NCI-H82 treated with DMSO at 0.1 percent for 48 hours (cell line): ENCODE measurements around the gene ELMOD3.
"Not testable (repeated sequence)": the region's sequence is repeated elsewhere in the genome, so short reads cannot be mapped to it uniquely, and the experiment has no call there.

Experiments
- DNase-seq: peaks from one replicate; lab custom pipeline; 2025; ENCODE audit not compliant: unreplicated experiment; lab: John Stamatoyannopoulos, UW

Gene ELMOD3

DNA sequence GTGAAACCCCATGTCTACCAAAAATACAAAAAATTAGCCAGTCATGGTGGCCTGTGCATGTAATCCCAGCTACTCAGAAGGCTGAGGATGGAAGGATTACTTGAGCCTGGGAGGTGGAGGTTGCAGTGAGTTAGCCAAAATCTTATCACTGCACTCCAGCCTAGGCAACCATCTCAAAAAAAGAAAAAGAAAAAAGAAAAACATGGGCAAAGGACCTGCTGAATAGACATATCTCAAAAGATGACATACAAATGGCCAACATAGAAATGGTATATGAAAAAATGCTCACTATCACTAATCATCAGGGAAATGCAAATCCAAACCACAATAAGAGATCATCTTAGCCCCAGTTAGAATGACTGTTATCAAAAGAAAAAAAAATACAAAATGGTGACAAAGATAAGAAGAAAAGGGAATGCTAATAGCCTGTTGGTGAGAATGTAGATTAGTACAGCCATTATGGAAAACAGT, 25.4 kb upstream of the ELMOD3 start:
- DNase-seq = no peak

DNA sequence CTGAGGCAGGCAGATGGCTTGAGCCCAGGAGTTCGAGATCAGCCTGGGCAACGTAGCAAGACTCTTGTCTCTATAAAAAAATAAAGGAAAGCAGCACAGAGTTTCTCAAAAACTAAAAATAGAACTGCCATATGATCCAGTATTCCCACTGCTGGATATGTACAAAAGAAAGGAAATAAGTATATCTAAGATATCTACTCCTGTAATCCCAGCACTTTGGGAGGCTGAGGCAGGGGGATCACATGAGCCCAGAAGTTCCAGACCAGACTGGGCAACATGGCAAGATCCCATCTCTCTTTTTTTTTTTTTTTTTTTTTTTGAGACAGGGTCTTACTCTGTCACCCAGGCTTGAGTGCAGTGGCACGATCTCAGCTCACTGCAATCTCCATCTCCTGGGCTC, 24.9 kb upstream of the ELMOD3 start:
- not testable (repeated sequence) for DNase-seq

DNA sequence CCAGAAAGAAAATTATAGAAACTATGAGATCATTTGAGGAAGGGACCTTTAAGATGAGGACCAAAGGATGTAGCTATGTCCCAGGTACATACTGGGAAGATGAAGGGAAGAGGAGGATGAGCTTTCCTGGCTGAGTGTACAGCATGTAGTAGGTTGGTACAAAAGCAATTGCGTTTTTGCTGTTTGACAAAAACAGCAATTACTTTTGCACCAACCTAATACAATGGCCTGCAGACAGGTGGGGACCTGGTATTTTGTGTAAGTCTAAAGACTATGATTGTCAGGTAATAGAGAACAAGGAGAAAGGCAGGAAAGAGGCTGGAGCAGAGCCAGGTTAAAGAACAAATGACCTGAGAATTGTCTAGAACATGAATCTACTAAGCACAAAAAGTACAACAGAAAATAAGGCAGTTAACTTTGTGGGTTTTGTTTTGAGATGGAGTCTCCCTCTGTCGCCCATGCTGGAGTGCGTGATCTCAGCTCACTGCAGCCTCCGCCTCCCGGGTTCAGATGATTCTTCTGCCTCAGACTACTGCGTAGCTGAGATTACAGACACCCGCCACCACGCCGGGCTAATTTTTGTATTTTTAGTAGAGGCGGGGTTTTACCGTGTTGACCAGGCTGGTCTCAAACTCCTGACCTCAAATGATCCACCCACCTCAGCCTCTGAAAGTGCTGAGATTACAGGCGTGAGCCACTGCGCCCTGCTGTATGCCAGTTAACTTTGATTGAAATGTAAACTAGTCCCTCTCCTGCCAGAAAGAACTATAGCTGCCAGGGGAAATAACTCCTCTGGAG, 23.5 kb upstream of the ELMOD3 start:
- DNase-seq = no peak

DNA sequence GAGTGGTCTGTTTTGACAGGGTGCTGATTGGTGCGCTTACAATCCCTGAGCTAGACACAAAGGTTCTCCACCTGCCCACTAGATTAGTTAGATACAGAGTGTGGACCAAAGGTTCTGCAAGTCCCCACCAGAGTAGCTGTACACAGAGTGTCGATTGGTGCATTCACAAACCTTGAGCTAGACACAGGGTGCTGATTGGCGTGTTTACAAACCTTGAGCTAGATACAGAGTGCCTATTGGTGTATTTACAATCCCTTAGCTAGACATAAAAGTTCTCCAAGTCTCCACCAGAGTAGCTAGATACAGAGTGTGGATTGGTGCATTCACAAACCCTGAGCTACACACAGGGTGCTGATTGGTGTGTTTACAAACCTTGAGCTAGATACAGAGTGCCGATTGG, 20.7 kb upstream of the ELMOD3 start:
- DNase-seq = not testable (repeated sequence)

DNA sequence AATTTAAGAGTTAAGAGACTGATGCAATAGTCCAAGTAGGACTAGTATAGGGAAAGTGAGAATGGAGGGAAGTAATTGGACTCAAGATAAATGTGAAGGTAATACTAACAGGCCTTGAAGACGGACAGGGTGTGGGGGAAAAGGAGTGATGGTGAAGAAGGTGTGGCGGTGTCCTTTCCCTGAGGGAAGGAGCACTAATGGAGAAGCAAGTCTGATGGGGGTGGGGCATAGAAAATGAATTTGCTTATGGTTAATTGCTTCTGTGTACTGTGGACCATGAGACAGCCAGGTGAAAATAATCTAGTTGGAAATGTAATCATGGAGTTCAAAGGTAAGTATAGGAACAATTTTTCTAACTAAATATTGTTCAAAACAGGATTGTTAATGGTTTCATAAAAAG, 19.6 kb upstream of the ELMOD3 start:
- no peak for DNase-seq

DNA sequence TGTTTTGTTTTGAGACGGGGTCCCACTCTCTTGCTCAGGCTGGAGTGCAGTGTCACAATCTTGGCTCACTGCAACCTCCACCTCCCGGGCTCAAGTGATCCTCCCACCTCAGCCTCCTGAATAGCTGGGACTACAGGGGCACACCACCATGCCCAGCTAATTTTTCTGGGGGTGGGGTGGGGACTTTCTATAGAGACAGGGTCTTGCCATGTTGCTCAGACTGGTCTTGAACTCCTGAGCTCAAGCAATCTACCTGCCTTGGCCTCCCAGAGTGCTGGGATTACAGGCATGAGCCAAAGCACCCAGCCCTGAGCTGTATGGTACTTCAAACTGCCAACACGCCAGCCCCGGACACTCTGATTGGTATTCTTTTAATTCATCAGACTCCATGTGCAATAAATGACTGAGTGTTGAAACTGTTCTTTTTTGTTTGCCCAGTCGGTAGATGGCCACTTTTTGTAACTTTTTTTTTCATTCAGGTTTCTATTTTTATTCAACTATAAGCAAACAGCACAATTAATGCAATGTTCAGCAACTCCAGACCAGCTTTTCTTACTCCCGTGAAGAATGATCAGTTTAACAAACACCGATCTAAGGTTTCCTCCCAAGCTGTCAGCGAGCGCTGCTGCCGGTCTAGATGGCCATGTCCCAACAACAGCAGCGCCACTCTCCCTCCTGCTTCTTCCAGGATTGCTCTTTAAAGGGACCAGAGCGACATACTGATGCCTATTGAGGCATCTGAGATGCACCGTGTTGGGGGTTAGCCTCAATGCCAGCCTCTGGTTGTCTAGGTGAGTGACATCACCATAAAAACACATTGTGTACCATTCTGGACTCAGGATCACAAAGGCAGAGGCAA, 14.3 kb upstream of the ELMOD3 start:
- no peak for DNase-seq

DNA sequence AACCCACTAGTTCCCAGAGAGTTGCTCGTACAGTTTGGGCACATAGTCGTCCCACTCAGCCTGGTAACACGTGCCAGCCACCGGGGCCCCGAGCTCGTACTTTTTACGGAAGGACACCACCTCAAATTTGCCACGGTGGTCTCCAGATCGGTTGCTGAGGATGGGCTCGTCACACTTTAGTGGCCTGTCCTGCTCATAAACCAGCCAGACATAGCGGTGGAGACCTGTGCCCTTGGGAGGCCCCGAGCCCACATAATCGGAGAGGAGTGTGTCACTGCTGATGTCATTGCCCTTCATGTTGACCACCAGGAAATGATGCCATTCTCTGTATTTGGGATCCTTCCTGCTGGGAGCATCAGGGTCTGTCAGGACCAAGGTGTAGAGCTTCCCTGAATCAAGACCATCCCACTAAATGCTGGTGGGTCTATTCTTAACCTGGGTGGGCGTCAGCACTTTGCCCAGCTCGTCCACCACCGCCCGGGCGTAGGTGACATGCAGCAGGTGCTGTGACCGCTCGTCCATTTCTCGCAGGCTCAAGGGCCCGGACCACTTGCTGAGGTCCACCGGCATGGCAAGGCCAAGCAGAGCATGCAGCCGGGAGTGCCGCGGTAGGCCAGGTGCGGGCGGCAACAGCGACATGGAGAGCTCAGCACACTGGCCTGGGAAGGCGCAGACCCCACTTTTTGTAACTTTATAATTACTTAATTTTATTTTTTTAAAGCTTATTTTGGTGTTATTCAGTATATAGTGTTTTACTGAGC, 13.1 kb upstream of the ELMOD3 start:
- no peak for DNase-seq

DNA sequence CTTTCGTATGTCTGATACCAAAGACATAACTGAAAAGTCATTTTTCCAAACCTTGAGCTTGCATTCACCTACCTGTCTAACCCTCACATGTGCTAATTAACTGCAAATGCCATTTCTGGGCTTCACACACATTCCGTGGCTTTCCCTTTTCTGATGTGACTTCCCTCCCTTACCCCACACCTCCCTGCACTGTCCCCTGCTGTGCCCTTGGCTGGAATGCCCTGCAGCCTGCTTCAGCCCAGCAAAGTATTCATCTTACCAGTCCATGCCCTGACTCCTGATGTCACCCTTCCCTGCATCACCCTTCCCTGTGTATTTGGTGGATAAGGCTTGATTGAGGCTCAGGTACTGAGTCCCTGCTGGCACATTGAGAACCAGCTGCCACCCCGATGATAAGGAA, 12.4 kb upstream of the ELMOD3 start:
- no peak for DNase-seq

DNA sequence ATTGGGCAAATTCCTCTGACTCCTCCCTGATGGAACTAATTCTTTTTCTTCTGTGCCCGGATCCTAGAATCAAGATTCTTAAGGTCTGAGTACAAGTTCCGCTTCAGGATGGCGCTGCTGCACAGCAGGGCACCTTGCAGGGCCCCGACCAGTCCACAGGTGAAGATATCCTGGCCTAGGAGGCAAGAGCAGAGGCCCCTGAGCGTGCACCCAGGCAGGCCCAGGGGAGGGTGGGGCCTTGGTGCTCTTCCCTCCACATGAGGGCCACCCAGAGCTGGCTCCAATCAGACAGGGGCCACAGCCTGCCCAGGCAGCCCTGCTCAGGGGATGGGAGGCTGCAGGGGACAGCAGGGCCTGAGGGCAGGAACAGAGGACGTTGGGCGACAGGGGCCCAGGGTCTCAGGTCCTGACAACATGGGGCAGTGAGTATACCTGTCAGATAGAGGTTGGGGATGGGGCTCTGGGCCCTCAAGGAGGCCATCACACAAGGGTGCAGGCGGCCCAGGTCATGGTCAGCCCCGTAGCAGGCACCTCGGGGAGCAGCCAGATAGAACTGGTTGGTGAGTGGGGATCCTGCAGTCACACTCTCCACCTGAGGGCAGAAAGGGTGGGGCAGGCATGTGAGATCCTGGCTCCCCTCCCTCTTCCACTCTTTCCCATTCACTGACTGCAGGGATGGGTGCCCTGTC, 11.2 kb upstream of the ELMOD3 start:
- not testable (repeated sequence) for DNase-seq

DNA sequence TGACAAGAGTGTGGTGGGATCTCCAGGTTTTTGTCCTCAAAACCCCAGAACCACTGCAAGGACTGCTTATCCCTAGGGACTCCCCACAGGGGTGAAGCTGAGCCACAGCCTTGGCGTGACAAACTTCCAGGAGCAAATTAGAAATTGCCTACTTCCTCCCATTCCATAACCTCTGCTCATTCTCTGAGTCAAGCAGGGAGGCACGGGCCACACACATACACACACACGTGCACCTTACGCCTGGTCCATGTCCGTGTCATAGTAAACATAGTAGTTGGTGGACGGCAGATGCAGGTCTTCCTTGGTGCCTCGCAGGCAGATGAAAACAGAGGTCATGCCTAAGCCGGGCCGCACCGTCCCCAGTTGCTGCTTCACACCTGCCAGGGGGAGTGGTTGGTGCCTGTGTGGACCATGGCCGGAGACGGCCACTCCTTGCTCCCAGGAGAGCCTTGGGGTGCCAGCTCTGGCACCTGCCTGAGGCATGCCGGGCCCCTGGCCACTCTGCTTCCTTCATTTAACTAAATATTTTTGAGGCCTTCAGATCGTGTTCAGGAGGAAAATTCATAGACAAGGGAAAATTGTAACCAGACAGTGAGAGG, 10.1 kb upstream of the ELMOD3 start:
- DNase-seq = no peak

DNA sequence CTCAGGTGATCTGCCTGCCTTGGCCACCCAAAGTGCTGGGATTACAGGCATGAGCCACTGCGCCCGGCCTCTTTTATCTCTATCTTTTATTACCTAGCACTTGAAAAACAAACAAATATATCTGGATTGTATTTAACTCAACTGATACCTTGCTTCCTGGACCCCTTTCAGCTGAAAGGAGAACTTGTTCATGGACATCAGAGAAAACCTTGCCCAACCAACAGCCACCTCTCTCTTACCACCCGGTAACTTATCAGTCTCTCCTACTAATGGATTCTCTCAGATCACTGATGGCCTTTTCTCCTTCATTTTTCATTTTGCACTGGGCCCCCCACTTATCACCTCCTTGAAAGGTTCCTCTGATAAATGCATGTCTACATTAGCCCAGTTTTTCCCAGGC, 7.0 kb upstream of the ELMOD3 start:
- no peak for DNase-seq

DNA sequence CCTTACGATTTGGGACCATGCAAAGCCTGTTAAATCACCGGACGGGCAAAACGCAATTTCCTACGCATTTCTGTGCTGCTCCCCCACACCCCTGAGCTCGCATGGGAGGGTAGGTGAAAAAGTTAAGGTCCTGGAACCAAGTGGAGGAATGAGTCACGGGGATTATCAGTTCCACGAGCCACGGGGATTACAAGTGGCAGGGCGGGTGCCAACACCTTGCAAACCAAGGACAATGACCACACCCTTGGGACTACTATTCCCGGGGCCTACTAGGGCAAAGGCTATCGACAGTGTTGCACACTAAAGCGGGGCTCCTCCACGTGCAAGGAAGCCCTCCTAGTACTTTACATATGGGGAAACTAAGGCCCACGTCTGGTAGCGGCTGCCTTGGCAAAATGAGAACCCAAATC, 688 bp upstream of the ELMOD3 start:
- no peak for DNase-seq

DNA sequence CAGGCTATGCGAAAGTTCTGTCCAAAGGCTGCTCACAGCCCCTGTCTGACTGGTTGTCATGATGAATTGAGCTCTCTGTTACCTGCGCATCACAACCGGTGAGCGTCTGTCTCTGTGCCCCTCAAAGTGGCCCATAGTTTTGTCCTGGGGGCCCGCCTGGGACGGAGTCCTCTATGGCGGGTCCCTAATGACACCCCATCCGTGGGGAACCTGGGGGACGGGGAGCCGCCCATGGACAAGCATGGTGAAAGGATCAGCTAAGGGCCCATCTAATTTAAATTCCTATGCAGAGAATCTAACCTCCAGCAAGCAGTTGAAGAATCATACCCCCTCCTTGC, 473 bp downstream of the ELMOD3 start:
- DNase-seq = no peak

DNA sequence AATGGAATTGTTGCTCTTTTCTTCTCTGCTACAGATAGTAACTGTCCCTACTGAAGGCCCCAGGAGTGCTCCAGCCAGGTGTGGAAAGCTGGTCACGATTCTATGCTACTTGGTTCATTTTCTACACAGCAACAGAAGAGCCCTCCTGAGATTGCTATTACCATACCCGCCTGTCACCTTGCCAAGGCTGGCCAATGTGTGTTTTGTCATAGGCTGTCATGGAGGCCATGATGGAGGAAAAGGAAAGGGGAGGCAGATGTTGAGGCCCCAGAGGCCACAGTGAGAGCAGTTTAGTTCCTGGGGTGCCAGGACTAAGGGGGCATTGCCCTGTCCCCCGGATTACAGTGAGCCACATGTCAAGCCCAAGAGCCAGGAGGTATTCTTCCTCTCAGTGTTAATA, 952 bp downstream of the ELMOD3 start:
- DNase-seq = no peak

DNA sequence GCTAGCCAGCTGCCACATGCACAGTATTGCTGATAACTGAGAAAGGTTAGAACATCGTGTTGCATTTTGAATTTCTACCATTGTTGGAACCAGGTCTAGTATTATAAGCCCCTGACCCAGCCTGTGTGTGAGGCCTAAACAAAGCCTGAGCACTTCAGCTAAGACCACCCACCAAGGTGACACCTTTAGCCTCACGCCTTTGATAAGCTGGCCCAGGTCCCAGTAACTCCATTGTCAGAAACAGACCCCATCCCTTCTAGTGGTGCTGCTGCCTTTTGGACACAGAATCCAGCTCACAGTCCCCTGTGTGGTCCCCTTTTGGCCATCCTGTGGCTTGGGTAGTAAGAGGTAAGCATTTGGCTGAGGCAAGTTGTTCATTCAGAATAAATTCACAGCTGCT, 1.6 kb downstream of the ELMOD3 start:
- no peak for DNase-seq

DNA sequence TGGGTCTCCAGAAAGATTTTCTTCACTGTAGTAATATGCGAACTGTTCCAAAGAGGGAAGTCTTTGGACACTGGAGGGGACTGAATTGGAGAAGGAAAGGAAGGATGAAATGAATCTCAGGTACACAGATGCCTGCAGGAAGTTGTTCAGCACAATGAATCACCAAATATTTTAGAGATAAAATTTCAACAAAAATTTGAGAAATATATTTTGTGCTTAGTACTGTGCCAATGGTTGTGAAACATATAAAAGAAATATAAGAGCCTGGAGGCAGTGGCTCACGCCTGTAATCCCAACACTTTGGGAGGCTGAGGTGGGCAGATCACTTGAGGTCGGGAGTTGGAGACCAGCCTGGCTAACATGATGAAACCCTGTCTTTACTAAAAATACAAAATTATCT, 3.2 kb downstream of the ELMOD3 start:
- DNase-seq = no peak

DNA sequence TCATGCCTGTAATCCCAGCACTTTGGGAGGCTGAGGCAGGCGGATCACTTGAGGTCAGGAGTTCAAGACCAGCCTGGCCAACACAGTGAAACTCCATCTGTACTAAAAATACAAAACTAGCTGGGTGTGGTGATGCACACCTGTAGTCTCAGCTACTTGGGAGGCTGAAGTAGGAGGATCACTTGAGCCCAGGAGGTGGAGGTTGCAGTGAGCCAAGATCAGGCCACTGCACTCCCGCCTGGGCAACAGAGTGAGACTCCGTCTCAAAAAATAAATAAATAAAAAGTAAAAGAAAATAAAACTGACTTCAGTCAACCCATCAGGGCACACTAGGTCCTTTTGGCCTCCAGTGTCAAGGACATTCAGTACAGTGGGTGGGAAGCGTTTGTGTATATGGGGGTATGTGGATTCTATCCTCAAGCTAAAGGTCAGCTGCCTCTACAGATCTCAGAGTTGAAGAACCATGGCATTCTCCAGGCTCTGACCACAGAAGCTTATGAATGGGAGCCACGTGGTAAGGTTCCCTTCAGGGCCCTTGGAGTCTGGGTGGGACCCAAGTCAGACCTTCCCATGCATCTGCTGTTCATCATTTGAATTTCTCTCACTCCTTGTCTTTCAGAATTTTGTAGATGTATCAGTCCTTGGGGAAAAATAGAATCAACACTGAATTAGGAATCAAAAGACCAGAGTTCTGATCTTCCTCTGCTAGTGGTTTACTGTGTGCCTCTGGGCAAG, 8.3 kb downstream of the ELMOD3 start:
- not testable (repeated sequence) for DNase-seq

DNA sequence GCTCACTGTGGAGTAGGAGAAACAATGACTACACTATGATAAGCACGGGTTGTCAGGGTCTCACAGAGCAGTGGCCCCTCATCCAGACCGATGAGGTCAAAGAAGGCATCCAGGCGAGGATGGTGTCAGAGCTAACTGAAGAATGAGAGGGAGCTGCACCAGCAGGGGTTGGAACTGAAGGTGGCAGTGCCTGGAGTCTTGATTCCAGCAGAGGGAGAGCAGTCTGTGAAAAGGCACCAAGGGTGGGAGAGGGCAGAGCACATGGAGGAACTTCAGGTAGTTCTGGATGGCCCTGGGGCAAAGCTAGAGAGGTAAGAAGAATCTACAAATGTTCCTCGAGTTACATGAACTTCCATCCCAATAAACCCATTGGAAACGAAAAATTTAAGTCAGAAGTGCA, 12.6 kb downstream of the ELMOD3 start:
- no peak for DNase-seq

DNA sequence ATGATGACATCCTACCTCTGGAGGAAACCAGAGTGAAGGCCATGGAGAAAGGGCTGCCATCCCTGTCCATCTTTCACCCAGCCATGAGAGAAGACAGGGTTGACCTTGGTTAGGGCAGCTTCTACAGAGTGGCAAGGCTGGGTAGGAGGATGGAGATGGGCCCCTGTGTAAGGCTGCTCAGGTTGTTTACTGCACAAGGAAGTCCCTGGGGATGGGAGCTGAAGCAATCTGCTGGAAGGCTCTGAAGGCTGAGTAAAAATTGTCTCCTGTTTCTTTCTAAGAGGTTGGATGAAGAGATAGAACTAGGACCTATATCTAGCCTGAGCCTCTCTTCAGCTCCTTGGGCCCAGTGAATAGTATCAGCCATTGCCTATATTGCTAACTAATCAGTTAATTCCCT, 14.4 kb downstream of the ELMOD3 start:
- DNase-seq = no peak

DNA sequence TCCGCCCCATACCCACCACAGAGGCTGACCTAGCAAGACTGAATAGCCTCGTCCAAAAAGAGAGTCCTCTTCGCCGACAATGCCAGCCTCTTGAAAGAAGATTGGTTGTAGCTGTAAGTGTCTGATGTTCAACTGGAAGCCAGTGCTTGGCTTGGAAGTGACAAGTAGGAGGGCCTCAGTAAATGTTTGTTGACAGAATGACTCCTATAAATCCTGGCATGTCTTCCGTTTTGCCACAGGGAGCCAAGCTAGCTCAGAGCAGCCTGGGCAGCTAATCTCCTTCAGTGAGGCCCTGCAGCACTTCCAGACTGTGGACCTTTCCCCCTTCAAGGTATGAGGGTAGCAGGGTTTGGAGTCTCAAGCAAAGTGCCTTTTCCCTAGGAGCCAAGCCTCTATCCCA, 14.9 kb downstream of the ELMOD3 start:
- DNase-seq = no peak
